ENCODE measurements around the gene DDX25. TPM values are rescaled to one million over a fixed set of nuclear protein-coding genes. Genes with fewer than 3 reads are reported as not detected.

The DDX25 gene
- total RNA-seq, 1 donor from 2014 or later = 1.8 TPM

DNA sequence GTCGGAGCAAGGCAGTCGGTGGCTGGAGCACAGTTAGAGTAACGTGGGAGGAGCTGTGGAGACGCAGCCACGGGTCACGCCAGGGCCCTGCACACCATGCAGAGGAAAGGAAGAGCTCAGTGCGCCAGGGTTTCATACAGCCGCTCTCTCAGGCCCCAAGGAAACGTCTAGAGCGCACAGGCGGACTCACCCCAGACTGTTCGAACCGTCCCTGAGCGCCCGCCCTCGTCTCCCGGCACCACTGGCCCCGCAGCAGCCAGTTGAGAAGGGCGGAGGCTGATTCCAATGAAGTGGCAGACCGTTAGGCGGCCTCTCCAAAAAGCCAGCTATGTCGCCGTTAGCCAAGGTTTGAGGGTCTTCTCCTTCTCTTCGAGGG is 17.3 kb upstream of the DDX25 start:
- no peak for TF ChIP-seq CTCF (conservative IDR thresholded peaks at IDR 0.05)
- Mint-ChIP-seq H3K4me3 (peak overlapping the region; percentile 92), H3K4me1 (ENCODE audit: unreplicated experiment) (no peaks in the 10 kb centered on the region), H3K27me3 (peaks cover 3% of the 10 kb centered on the region), H3K27ac (peak overlapping the region; percentile 88), H3K36me3 (no peaks in the 10 kb centered on the region), H3K9me3 (no peaks in the 10 kb centered on the region)
- DNase-seq (ENCODE audit: extremely low spot score, unreplicated experiment) = no peak

- Mint-ChIP-seq H3K27ac (peak within 1 kb of the TSS; percentile 88), H3K4me3 (peak within 1 kb of the TSS; percentile 92), H3K9me3 (no peaks in the 10 kb centered on the region), H3K36me3 (peaks cover under 1% of the 10 kb centered on the region), H3K4me1 (ENCODE audit: unreplicated experiment) (no peaks in the 10 kb centered on the region), H3K27me3 (no peaks in the 10 kb centered on the region)
- peak; percentile 39 for TF ChIP-seq CTCF (conservative IDR thresholded peaks at IDR 0.05)
- DNase-seq (ENCODE audit: extremely low spot score, unreplicated experiment) = peak; percentile 89
These were observed 16.7 kb upstream of the DDX25 start, which contains the start of gene HYLS1 for GRCh38 chr11:125887373-125888324. HYLS1 (plus strand) TSS chr11:125887668; CDS start chr11:125899369, 11,701 bp downstream.

DNA sequence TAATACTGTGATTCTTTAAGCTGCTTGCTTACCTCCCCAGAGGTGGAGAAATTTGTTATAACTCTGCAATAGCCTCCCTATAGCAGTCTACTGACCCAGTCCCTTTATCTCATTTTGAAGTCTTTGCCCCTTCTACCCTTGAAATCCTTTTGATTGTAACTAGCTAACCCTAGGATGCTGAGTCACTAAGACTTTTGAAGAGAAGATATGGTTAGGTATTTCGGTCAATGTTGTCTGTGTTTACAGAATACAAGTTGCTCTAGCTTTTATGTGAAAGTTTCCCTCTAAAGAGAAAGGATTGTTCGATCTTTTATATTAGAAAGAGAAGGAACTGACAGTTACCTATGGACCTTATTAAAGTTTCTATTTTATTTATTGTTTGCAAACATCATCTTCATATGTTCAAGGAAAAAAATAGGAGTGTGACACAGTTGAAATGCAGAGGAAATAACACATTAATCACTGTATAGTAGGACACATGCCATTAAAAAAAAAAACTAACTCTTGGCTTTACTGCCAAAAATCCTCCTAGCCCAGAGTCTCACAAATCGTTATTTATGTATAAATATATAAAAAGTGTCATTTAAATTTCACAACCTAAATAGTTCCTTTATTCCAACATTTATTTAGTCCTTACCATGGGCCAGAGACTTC is 13.7 kb upstream of the DDX25 start:
- H3K36me3 Mint-ChIP-seq = peaks cover 13% of the 10 kb centered on the region
- H3K27ac Mint-ChIP-seq = peak overlapping the region; percentile 11
- H3K4me1 Mint-ChIP-seq (ENCODE audit: unreplicated experiment) = no peaks in the 10 kb centered on the region
- H3K4me3 Mint-ChIP-seq = peak overlapping the region; percentile 62
- DNase-seq (ENCODE audit: extremely low spot score, unreplicated experiment) = no peak
- TF ChIP-seq CTCF (conservative IDR thresholded peaks at IDR 0.05) = no peak
- H3K9me3 Mint-ChIP-seq = no peaks in the 10 kb centered on the region
- H3K27me3 Mint-ChIP-seq = no peaks in the 10 kb centered on the region

DNA sequence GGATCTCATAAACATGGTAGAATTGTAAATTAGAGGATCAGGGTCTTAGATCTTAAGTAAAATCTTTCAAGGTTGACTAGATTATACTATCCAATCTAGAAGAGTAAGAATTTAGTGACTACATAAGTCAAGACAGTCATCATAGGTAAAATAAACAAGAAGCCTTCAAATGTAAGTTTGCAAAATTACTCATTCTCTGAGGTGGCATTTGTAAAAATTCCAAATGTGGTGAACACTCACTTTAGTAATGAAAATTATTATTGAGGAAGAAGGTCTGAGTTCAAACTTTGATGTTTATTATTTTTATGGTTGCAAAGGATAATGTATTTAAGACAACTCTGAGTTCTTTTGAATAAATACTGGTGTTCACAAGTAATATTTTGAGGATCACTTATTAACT is 12.2 kb upstream of the DDX25 start:
- peaks cover 13% of the 10 kb centered on the region for H3K36me3 Mint-ChIP-seq
- H3K4me3 Mint-ChIP-seq = no peak overlapping the region
- H3K27ac Mint-ChIP-seq = no peak overlapping the region
- no peaks in the 10 kb centered on the region for H3K9me3 Mint-ChIP-seq
- no peaks in the 10 kb centered on the region for H3K27me3 Mint-ChIP-seq
- no peak for TF ChIP-seq CTCF (conservative IDR thresholded peaks at IDR 0.05)
- DNase-seq (ENCODE audit: extremely low spot score, unreplicated experiment) = no peak
- H3K4me1 Mint-ChIP-seq (ENCODE audit: unreplicated experiment) = no peaks in the 10 kb centered on the region

DNA sequence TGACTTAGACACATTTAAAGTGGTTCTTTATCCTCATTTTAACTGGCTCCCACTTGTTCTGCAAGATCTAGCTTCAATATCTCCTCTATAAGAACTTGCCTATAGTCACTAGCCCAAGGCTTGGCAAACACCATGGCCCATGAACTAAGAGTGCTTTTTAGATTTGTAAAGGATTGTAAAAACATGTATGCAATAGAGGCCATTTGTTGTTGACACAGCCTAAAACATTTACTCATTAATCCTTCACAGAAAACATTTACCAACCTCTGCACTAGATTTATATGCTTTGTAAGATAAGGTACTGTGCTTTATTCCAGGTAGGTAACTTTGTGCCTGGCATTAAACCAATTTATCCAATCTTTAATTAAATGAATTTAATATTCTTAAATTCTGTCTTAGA is 11.3 kb upstream of the DDX25 start:
- no peak overlapping the region for H3K4me3 Mint-ChIP-seq
- no peak for TF ChIP-seq CTCF (conservative IDR thresholded peaks at IDR 0.05)
- H3K36me3 Mint-ChIP-seq = peaks cover 13% of the 10 kb centered on the region
- no peak overlapping the region for H3K27ac Mint-ChIP-seq
- H3K9me3 Mint-ChIP-seq = no peaks in the 10 kb centered on the region
- H3K27me3 Mint-ChIP-seq = no peaks in the 10 kb centered on the region
- H3K4me1 Mint-ChIP-seq (ENCODE audit: unreplicated experiment) = no peaks in the 10 kb centered on the region
- no peak for DNase-seq (ENCODE audit: extremely low spot score, unreplicated experiment)
